Medulla oblongata (tissue), 1 donor: ENCODE data around the gene WNT8A.
A peak's percentile ranks its signal among the peaks of the same experiment; 100 is the strongest.

Experiments
- DNase-seq: peaks from one replicate; pipeline ENCODE4 v3.0.0-alpha.2; 2015; ENCODE audit errors: extremely low spot score

The WNT8A gene

GRCh38 chr5:138091685-138092084, 7.9 kb downstream of the WNT8A start:
- DNase-seq: no peak

GRCh38 chr5:138092301-138092700, 8.5 kb downstream of the WNT8A start:
- DNase-seq: no peak

GRCh38 chr5:138093036-138093435, 9.2 kb downstream of the WNT8A start:
- DNase-seq: no peak

GRCh38 chr5:138095100-138095907, 11.5 kb downstream of the WNT8A start:
- no peak for DNase-seq

- no peak for DNase-seq
Observed at GRCh38 chr5:138096363-138096762, 12.5 kb downstream of the WNT8A start.

GRCh38 chr5:138096997-138097828, 13.4 kb downstream of the WNT8A start:
- DNase-seq: no peak

- no peak for DNase-seq
Observed at GRCh38 chr5:138102454-138103318, 18.9 kb downstream of the WNT8A start.

- DNase-seq: no peak
Observed at GRCh38 chr5:138103319-138103637, 19.4 kb downstream of the WNT8A start.

- DNase-seq: no peak
Observed at GRCh38 chr5:138105709-138106108, 21.9 kb downstream of the WNT8A start.

- DNase-seq: no peak
Observed at GRCh38 chr5:138107213-138107612, 23.4 kb downstream of the WNT8A start.

GRCh38 chr5:138109463-138110265, 25.8 kb downstream of the WNT8A start:
- no peak for DNase-seq

GRCh38 chr5:138110266-138110963, 26.6 kb downstream of the WNT8A start:
- no peak for DNase-seq

- no peak for DNase-seq
Observed at GRCh38 chr5:138111181-138111580, 27.3 kb downstream of the WNT8A start.

GRCh38 chr5:138111937-138112336, 28.1 kb downstream of the WNT8A start:
- DNase-seq: no peak

GRCh38 chr5:138115254-138115653, 31.4 kb downstream of the WNT8A start:
- DNase-seq: no peak

GRCh38 chr5:138128334-138128733, 44.5 kb downstream of the WNT8A start:
- no peak for DNase-seq

GRCh38 chr5:138129347-138129746, 45.5 kb downstream of the WNT8A start:
- no peak for DNase-seq

- DNase-seq: no peak
Observed at GRCh38 chr5:138132543-138132942, 48.7 kb downstream of the WNT8A start.

- peak; percentile 71 for DNase-seq
Observed at GRCh38 chr5:138138949-138139780, 55.3 kb downstream of the WNT8A start, which contains the start of gene NME5. NME5 (minus strand) TSS chr5:138139428; CDS start chr5:138138780, 648 bp downstream.

GRCh38 chr5:138139781-138140090, 55.9 kb downstream of the WNT8A start:
- DNase-seq: no peak
